Measurements from ENCODE around the gene DCLK1. TPM values are rescaled to one million over a fixed set of nuclear protein-coding genes. Genes with fewer than 3 reads are reported as not detected.

Gene DCLK1
- total RNA-seq, 1 experiment from 2014 or later = 36.2 TPM

DNA sequence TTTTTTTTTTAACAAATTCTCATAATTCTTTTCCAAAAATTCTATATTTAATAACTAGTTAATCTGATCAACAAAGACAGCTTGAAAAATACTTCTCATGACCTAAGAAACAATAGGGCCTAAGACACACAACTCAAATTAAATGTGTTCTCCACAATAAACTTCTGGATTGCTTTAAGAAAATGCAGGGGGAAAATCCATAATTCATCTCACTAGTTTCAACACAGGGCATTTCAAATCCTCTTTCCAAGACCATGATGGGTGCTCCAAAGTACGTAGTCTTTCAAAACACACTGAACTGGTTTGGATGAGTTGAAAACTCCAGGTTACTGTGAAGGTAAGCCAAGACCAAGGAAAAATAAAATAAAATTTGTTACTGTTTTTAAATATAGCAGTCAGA is 62.6 kb downstream of the DCLK1 start:
- Histone ChIP-seq H3K79me2 (ENCODE audit: insufficient read depth, low read length) (no peaks in the 10 kb centered on the region), H3K9ac (ENCODE audit: extremely low read depth, insufficient read length, low read length) (no peak overlapping the region), H2BK120ac (ENCODE audit: low read depth, low read length, poor library complexity, severe bottlenecking) (no peak overlapping the region), H2BK15ac (ENCODE audit: low read depth, low read length) (no peak overlapping the region), H3K56ac (ENCODE audit: insufficient read length, low read depth, low read length) (no peak overlapping the region), H3K4me2 (ENCODE audit: insufficient read depth, insufficient read length, low read length) (no peak overlapping the region), H2BK5ac (ENCODE audit: insufficient read length, low read length) (no peak overlapping the region), H3K79me1 (ENCODE audit: insufficient read depth, low read depth, low read length, poor library complexity, severe bottlenecking) (no peaks in the 10 kb centered on the region), H3K14ac (ENCODE audit: insufficient read depth, low read length) (no peak overlapping the region), H3K4ac (ENCODE audit: low read depth, low read length) (no peak overlapping the region), H3K27me3 (ENCODE audit: insufficient read depth, low read length) (no peaks in the 10 kb centered on the region), H3K4me1 (ENCODE audit: insufficient read depth, low read length) (no peaks in the 10 kb centered on the region; the same call in 1 of the 2 replicates), H3K27ac (ENCODE audit: insufficient read length, low read depth, low read length) (no peak overlapping the region), H3K9me3 (ENCODE audit: control insufficient read depth, low read depth, low read length) (no peaks in the 10 kb centered on the region), H3K18ac (ENCODE audit: insufficient read length, low read depth, low read length) (no peak overlapping the region), H2BK12ac (ENCODE audit: insufficient read length, low read depth, low read length) (no peak overlapping the region), H4K91ac (ENCODE audit: insufficient read length, low read depth, low read length) (no peak overlapping the region), H3T11ph (ENCODE audit: low read length) (no peak overlapping the region), H2AK5ac (ENCODE audit: insufficient read length, low read length) (no peak overlapping the region), H4K5ac (ENCODE audit: insufficient read length, low read depth, low read length) (no peak overlapping the region), H2BK20ac (ENCODE audit: low read depth, low read length, poor library complexity, severe bottlenecking) (no peak overlapping the region), H2AFZ (ENCODE audit: low read length) (no peak overlapping the region), H4K20me1 (ENCODE audit: control insufficient read depth, insufficient read depth, insufficient read length) (no peaks in the 10 kb centered on the region), H4K8ac (replicated peaks; ENCODE audit: insufficient read length, low read depth, low read length) (no peak overlapping the region), H3K23me2 (ENCODE audit: insufficient read length, low read depth, low read length, poor library complexity, severe bottlenecking) (no peaks in the 10 kb centered on the region), H3K23ac (ENCODE audit: insufficient read length, low read depth, low read length) (no peak overlapping the region)
- Mint-ChIP-seq H3K27ac (no peak overlapping the region), H3K27me3 (ENCODE audit: low read depth) (no peaks in the 10 kb centered on the region; the same call in 1 of the 2 replicates), H3K9me3 (no peaks in the 10 kb centered on the region; a peak in 1 of 5 replicates), H3K36me3 (ENCODE audit: insufficient read depth in 1 of 3, low read depth in 3 of 3) (peaks cover 0 to 4% (median 3%) of the 10 kb centered on the region in 3 experiments; a peak in 3 of 7 replicates), H3K4me3 (no peak overlapping the region), H3K4me1 (peaks cover 13 to 15% of the 10 kb centered on the region in 2 experiments)
- TF ChIP-seq, protein P1, sequence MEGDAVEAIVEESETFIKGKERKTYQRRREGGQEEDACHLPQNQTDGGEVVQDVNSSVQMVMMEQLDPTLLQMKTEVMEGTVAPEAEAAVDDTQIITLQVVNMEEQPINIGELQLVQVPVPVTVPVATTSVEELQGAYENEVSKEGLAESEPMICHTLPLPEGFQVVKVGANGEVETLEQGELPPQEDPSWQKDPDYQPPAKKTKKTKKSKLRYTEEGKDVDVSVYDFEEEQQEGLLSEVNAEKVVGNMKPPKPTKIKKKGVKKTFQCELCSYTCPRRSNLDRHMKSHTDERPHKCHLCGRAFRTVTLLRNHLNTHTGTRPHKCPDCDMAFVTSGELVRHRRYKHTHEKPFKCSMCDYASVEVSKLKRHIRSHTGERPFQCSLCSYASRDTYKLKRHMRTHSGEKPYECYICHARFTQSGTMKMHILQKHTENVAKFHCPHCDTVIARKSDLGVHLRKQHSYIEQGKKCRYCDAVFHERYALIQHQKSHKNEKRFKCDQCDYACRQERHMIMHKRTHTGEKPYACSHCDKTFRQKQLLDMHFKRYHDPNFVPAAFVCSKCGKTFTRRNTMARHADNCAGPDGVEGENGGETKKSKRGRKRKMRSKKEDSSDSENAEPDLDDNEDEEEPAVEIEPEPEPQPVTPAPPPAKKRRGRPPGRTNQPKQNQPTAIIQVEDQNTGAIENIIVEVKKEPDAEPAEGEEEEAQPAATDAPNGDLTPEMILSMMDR (conservative IDR thresholded peaks at IDR 0.05) = no peak
- no CpG with 5 or more reads among the region's 1 CpG for WGBS (ENCODE audit: extremely low coverage, insufficient read length, low lambda C conversion rate)
- no peak for DNase-seq
